NCI-H774 (cell line): ENCODE results near the gene MARCHF9.
"Not testable (repeated sequence)": the region's sequence is repeated elsewhere in the genome, so short reads cannot be mapped to it uniquely, and the experiment has no call there.

Experiments
- DNase-seq: peaks from one replicate; lab custom pipeline; 2025; lab: John Stamatoyannopoulos, UW

Gene MARCHF9, protein sequence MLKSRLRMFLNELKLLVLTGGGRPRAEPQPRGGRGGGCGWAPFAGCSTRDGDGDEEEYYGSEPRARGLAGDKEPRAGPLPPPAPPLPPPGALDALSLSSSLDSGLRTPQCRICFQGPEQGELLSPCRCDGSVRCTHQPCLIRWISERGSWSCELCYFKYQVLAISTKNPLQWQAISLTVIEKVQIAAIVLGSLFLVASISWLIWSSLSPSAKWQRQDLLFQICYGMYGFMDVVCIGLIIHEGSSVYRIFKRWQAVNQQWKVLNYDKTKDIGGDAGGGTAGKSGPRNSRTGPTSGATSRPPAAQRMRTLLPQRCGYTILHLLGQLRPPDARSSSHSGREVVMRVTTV

DNA sequence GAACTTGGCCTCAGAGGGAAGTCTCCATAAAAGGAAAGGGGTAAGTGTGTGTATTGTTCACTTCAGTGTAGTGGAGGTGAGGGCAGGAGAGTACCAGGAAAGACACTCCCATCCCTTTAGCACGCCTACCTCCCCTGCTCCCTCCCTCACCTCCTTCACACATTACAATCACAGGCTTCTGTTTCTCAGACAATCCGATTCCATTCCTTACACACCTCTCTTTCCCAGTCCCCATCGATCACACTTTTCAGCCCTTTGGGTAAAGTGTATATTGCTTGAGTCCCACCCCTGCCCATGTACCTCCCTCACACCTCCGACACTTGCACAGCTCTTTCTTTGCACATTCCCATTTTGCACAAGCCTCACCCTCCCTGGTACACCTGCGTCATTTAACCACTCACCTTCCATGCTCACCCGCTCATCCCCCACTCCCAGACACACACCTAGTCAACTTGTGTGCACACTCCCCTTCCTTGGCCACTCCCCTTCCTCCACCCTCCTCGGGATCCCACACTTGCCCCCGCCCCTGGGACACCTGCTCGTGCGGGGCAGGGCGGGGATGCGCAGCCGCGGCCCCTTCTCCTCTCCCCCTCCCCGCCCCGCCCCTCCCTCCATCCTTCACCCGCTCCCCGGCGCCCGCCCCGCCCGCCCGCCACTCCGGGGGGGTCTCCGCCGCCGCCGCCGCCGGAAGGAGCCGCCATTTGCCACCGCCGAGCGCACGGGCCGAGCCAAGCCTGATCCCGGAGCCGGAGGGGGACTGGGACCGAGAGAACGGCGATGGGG, at the start of gene MARCHF9:
Gene MARCHF9, plus strand, starts transcription at position 693 of the 783 bp plus-strand sequence. CDS start 426 bp downstream, outside the sequence.
- peak; percentile 87 for DNase-seq

DNA sequence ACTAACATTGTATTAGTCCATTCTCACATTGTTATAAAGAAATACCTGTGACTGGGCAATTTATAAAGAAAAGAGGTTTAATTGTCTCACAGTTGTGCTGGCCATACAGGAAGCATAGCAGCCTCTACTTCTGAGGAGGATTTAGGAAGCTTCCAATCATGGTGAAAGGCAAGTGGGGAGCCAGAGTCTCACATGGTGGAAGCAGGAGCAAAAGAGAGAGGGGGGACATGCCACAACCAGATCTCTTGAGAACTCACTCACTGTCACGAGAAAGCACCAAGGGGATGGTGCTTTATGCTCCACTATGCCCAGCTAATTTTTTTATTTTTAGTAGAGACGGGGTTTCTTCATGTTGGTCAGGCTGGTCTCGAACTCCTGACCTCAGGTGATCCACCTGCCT, 47.7 kb upstream of the MARCHF9 start:
- DNase-seq = no peak

DNA sequence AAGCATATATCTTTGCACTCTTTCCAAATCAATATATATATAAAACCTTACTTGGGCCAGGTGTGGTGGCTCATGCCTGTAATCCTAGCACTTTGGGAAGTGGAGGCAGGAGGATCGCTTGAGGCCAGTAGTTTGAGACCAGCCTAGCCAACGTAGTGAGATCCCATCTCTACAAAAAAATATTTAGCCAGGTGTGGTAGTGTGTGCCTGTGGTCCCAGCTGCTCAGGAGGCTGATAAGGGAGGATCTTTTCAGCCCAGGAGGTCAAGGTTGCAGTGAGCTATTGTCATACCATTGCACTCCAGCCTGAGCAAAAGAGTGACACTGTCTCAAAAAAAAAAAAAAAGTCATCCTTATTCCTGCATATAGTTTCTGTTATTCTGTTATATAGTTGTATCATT, 46.6 kb upstream of the MARCHF9 start:
- DNase-seq = no peak

DNA sequence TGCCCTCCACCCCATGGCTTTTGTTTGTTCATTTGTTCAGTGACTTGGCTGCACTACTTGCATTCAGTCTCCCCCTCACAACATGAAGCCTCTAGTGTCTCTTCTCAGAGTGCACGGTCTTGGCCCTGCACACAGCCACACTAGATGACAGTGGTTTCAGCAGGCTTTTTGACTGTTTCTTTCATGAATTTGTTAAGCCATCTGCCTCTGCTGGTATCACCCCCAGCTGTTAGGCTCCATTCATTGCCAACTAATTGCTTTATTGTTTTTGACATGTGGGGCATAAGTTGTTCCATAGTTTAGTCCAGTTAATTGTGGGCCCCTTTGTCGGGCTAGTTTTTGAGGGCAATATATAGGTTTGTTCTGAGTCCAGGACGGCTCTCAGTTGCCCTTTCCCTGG, 42.2 kb upstream of the MARCHF9 start:
- no peak for DNase-seq

DNA sequence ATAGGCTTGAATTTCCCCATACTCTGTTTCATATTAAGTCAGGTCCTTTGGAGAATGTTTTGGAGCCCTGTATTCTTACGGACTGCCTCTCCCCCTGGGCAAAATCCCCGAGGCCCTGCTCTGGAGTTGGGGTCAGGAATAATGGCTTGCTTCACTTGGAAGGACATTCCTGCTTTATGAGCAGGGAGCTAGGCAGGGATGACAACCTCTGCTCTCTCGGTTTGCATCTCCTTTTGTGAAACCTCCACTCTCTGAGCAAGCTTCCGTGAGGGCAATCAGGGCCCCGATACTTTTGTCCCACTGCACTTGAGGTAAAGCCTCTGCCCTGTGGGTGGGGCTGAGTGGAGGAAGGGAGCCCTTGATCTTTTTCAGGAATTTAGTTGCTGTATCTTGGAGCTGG, 41.7 kb upstream of the MARCHF9 start:
- DNase-seq = no peak

DNA sequence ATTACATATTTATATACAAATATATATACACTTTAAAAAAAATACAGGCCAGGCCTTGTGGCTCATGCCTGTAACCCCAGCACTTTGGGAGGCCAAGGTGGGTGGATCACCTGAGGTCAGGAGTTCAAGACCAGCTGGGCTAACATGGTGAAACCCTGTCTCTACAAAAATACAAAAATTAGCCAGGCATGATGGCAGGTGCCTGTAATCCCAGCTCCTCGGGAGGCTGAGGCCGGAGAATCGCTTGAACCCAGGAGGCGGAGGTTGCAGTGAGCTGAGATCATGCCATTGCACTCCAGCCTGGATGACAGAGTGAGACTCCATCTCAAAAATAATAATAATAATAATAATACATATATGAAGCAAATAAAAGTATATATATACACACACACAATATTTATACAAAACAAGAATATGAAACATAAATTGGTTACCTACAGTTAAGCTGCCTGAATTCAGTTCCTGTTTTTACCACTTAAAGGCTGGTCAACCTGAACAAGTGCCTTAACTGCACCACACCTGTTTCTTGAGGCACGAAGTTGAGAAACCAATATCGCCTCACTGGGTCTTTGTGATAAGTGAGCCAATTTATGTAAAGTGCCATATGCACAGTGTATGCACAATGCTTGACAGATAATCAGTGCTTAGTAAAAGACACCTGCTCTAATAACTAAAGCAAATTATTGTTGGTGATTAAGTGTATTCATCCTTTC, 39.7 kb upstream of the MARCHF9 start:
- DNase-seq = not testable (repeated sequence)

DNA sequence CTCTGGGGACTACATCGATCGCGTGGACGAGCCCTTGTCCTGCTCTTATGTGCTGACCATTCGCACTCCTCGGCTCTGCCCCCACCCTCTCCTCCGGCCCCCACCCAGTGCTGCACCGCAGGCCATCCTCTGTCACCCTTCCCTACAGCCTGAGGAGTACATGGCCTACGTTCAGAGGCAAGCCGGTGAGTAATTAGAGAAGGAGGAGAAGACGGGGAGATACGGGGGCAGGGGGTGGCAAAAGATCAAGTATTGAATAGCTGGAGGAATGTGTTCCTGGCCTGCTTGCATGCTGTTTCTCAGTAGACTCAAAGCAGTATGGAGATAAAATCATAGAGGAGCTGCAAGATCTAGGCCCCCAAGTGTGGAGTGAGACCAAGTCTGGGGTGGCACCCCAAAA, 39.1 kb upstream of the MARCHF9 start:
- no peak for DNase-seq

DNA sequence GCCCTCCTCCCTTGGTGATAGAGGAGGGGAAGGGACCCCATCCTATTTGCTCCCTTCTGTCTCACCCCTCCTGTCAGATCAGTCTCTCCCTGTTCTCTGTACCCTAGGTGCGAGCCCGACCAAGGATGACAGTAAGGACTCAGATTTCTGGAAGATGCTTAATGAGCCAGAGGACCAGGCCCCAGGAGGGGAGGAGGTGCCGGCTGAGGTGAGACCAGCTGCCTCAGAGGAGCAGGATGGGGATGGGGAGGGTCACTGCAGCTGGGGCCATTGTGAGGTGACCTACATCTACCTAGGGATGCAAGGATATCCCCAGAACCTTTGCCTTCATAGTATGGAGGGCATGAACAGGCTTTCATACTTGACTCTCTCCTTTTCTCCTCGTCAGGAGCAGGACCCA, 38.6 kb upstream of the MARCHF9 start:
- no peak for DNase-seq

DNA sequence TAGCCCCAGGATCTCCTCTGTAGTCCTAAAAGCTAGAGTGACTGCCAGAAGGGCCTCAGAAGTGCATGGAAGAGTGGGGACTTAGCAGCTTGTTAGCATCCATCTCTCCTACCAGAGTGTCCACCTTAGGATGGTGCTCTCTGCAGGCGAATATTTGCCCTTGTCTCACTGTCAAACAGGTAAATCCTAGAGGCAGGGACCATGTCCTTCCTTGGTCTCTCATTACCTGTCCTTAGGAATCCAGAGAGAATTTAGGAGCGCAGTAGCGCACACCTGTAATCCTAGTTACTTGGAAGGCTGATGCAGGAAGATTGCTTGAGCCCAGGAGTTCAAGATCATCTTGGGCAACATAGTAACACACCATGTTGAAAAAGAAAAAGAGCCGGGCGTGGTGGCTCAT, 37.8 kb upstream of the MARCHF9 start:
- no peak for DNase-seq

DNA sequence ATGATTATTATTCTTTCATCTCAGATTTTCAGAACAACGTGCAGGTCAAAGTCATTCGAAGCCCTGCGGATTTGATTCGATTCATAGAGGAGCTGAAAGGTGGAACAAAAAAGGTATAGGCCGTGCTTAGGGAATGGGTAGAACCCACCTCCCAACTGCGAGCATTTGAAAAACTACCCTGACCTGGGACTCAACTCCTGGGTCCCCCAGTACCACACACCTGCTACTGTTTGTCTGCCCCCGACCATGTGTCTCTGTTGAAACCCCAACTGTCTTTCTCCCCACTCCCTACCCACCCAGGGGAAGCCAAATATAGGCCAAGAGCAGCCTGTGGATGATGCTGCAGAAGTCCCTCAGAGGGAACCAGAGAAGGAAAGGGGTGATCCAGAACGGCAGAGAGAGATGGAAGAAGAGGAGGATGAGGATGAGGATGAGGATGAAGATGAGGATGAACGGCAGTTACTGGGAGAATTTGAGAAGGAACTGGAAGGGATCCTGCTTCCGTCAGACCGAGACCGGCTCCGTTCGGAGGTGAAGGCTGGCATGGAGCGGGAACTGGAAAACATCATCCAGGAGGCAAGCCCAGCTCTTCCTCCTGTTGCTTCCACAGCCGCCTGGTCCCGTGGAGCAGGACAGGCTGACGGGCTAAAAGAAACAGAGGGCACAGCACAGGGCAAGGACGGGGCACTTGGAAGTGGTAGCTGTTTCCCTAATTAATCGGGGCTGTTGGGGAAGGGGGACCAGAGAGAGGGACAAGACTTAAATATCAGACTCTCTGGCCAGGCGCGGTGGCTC, 36.9 kb upstream of the MARCHF9 start:
- DNase-seq = no peak

DNA sequence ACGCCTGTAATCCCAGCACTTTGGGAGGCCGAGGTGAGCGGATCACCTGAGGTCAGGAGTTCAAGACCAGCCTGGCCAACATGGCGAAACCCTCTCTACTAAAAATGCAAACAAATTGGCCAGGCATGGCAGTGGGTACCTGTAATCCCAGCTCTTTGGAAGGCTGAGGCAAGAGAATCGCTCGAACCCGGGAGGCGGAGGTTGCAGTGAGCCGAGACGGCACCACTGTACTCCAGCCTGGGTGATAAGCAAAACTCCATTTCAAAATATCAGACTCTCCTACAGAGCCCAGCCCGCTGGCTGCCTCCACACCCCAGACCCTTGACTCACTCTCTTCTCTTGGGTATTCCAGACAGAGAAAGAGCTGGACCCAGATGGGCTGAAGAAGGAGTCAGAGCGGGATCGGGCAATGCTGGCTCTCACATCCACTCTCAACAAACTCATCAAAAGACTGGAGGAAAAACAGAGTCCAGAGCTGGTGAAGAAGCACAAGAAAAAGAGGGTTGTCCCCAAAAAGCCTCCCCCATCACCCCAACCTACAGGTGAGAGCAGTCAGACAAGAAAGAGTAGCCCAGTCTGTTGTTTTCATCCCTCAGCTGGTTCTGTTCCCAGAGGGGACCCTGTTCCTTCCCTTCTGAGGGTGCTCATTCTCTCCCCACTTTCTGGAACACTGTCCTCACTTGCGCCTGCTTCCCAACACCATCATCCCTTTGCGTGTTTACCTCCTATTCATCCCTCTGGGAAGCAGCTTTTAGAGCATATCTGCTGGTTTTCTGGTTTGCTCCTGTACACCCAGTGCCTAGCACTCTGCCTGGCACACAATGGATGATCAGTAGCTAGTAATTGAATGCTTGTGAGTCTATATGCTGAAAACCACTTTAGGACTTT, 36.0 kb upstream of the MARCHF9 start:
- no peak for DNase-seq

DNA sequence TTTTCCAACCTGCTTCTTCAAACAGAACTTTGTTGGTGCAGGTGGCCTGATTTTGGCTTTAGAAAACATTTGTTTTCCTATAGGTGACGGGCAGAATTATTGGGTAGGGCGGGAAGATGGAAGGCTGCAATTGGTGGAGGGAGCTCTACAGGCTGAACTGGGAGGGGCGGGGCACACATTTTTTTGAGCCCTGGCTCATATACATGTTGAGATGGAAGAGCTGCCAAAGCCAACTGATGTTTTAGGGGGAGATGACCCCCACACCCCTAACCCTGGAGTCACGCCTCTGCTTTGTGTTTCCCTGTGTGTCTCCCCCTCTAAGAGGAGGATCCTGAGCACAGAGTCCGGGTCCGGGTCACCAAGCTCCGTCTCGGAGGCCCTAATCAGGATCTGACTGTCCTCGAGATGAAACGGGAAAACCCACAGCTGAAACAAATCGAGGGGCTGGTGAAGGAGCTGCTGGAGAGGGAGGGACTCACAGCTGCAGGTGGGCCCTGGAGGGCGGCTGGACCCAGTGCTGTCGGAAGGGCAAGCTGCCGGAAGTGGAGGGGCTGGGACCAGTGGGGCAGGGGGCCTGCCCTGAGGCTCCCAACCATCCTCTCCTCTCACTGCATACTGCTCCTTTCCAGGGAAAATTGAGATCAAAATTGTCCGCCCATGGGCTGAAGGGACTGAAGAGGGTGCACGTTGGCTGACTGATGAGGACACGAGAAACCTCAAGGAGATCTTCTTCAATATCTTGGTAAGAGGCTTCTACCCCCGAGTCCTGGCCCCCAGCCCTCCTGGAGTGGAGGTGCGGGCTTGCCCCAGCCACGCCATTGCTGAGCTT, 34.9 kb upstream of the MARCHF9 start:
- DNase-seq = no peak

DNA sequence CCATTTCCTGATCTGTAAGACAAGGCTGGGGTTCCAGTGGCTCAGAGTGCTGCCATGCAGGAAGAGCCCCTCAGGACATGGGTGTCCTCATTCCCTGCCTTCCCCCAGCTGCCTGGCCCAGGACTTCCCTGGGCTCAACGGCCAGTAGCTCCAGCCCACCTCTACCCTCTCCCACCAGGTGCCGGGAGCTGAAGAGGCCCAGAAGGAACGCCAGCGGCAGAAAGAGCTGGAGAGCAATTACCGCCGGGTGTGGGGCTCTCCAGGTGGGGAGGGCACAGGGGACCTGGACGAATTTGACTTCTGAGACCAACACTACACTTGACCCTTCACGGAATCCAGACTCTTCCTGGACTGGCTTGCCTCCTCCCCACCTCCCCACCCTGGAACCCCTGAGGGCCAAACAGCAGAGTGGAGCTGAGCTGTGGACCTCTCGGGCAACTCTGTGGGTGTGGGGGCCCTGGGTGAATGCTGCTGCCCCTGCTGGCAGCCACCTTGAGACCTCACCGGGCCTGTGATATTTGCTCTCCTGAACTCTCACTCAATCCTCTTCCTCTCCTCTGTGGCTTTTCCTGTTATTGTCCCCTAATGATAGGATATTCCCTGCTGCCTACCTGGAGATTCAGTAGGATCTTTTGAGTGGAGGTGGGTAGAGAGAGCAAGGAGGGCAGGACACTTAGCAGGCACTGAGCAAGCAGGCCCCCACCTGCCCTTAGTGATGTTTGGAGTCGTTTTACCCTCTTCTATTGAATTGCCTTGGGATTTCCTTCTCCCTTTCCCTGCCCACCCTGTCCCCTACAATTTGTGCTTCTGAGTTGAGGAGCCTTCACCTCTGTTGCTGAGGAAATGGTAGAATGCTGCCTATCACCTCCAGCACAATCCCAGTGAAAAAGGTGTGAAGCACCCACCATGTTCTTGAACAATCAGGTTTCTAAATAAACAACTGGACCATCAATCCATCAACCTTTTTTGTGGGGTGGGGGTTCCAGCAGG, 34.0 kb upstream of the MARCHF9 start:
- DNase-seq = no peak

DNA sequence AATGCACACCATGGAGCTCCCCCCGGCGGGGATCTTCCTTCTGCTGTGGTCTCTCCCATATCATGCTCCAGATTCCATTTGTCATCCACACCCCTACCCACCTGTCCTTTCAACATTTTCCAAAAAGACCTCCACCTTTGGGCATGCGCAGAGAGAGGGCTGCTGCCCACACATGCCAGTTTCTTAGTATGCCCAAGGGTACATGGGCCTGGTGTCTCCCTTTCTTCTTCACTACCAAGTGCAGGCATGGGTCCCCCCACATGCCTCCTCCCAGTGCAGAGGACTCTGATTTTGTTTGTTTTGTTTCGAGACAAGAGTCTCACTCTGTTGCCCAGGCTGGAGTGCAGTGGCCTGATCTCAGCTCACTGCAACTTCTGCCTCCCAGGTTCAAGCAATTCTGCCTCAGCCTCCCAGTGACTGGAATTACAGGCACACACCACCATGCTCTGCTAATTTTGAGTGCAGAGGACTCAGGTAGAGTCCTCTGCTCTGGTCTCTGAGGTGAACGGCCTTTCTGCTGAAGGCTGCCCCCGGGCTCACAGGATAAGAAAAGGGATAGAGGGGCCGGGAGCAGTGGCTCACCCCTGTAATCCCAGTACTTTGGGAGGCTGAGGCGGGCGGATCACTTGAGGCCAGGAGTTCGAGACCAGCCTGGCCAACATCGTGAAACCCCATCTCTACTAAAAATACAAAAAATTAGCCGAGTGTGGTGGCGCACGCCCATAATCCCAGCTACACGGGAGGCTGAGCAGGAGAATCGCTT, 32.9 kb upstream of the MARCHF9 start:
- not testable (repeated sequence) for DNase-seq

DNA sequence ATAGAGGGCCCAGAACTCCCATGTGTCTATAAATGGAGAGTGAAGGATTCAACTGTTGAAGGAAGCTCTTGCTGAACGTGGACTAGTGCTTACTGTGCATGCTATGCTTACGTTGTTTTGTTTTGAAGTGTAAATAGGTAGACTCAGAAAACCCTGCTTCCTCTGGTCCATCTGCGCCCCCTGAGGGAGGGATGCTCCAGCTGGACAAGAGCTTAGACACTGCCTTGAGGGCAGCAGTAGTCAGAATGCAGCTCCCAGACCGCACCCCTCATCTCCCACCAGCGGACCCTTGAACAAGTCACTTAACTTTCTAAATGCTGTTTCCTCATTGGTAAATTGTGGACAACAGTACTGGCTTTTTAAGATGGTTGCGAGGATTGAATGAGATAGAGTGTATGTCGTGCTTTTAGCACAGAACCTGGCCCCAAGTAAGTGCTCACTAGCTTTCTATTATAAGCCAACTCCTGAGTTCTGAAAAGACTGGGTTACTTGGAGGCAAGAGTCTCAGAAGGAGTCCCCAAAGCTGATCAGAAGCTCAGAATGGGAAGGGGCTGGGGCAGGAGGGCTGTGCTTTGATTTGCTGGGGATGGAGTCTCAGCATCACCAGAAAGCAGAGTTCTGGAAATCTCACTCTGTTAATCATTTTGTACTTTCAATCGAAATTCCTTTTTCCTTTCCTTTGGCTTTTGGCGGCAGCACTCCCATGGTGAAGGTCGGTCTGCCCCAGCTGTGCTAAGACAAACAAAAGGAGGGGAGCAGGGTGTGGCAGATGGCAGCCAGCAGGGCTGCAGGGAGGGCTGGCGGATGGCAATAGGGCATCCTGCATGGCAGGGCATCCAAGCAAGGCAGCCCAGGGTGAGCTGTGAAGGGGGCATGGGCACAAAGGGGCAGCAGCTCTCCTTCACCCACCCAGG, 31.9 kb upstream of the MARCHF9 start:
- peak; percentile 11 for DNase-seq

DNA sequence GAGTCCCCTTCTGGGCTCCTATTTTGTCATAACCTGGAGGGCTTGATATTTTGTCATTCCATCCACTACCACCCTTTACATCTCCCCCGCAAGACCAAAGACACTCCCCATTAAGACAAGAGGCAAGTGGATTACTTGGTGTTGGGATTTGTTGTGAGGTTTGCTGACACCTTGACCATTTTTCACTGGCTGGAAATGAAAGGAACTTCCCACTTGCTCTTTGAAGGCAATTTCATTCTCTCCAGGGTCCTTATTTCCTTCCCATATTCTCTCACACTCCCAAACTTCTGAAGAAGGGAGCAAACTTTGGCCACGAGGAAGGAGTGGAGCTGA, 31.3 kb upstream of the MARCHF9 start:
- no peak for DNase-seq
